ENCODE data around the gene KIF27.
"Not testable (repeated sequence)": the region's sequence is repeated elsewhere in the genome, so short reads cannot be mapped to it uniquely, and the experiment has no call there.

The KIF27 gene

GRCh38 chr9:83934569-83935275, 13.5 kb upstream of the KIF27 start:
- H3K9ac ChIP-seq (ENCODE audit: low read depth in 1 of 2, low read length in 2 of 2), result no peak overlapping the region
- no peaks in the 10 kb centered on the region for H3K4me1 ChIP-seq (ENCODE audit: control insufficient read depth in 2 of 2, insufficient read depth in 2 of 2, low read length in 2 of 2)
- H3K27me3 ChIP-seq (ENCODE audit: control insufficient read depth in 2 of 2, insufficient read depth in 2 of 2, low read length in 2 of 2), result no peaks in the 10 kb centered on the region
- H3K27ac ChIP-seq (ENCODE audit: low read depth in 2 of 2, low read length in 2 of 2), result peak overlapping the region in 1 of 2 donors; percentile 20
- H3K36me3 ChIP-seq (ENCODE audit: control insufficient read depth in 2 of 2, insufficient read depth in 2 of 2, low read length in 2 of 2), result no peaks in the 10 kb centered on the region
- H3K4me3 ChIP-seq (ENCODE audit: low read length in 2 of 2), result no peak overlapping the region
- H3K9me3 ChIP-seq (ENCODE audit: control insufficient read depth in 2 of 2, low read length in 2 of 2), result no peaks in the 10 kb centered on the region

GRCh38 chr9:83933790-83934189, 12.6 kb upstream of the KIF27 start:
- no peak overlapping the region for H3K9ac ChIP-seq (ENCODE audit: low read depth in 1 of 2, low read length in 2 of 2)
- no peaks in the 10 kb centered on the region for H3K9me3 ChIP-seq (ENCODE audit: control insufficient read depth in 2 of 2, low read length in 2 of 2)
- H3K27ac ChIP-seq (ENCODE audit: low read depth in 2 of 2, low read length in 2 of 2), result no peak overlapping the region
- no peaks in the 10 kb centered on the region for H3K27me3 ChIP-seq (ENCODE audit: control insufficient read depth in 2 of 2, insufficient read depth in 2 of 2, low read length in 2 of 2)
- H3K4me1 ChIP-seq (ENCODE audit: control insufficient read depth in 2 of 2, insufficient read depth in 2 of 2, low read length in 2 of 2), result no peaks in the 10 kb centered on the region
- no peaks in the 10 kb centered on the region for H3K36me3 ChIP-seq (ENCODE audit: control insufficient read depth in 2 of 2, insufficient read depth in 2 of 2, low read length in 2 of 2)
- H3K4me3 ChIP-seq (ENCODE audit: low read length in 2 of 2), result no peak overlapping the region

- H3K4me1 ChIP-seq (ENCODE audit: control insufficient read depth in 2 of 2, insufficient read depth in 2 of 2, low read length in 2 of 2), result no peaks in the 10 kb centered on the region
- H3K4me3 ChIP-seq (ENCODE audit: low read length in 2 of 2), result no peak overlapping the region
- H3K9ac ChIP-seq (ENCODE audit: low read depth in 1 of 2, low read length in 2 of 2), result no peak overlapping the region
- H3K27ac ChIP-seq (ENCODE audit: low read depth in 2 of 2, low read length in 2 of 2), result no peak overlapping the region
- no peaks in the 10 kb centered on the region for H3K27me3 ChIP-seq (ENCODE audit: control insufficient read depth in 2 of 2, insufficient read depth in 2 of 2, low read length in 2 of 2)
- no peaks in the 10 kb centered on the region for H3K9me3 ChIP-seq (ENCODE audit: control insufficient read depth in 2 of 2, low read length in 2 of 2)
- H3K36me3 ChIP-seq (ENCODE audit: control insufficient read depth in 2 of 2, insufficient read depth in 2 of 2, low read length in 2 of 2), result no peaks in the 10 kb centered on the region
Measured at GRCh38 chr9:83932851-83933250, 11.6 kb upstream of the KIF27 start.

GRCh38 chr9:83932011-83932410, 10.8 kb upstream of the KIF27 start:
- Histone ChIP-seq H3K27ac (ENCODE audit: low read depth in 2 of 2, low read length in 2 of 2) (no peak overlapping the region), H3K4me3 (ENCODE audit: low read length in 2 of 2) (no peak overlapping the region), H3K4me1 (ENCODE audit: control insufficient read depth in 2 of 2, insufficient read depth in 2 of 2, low read length in 2 of 2) (no peaks in the 10 kb centered on the region), H3K9ac (ENCODE audit: low read depth in 1 of 2, low read length in 2 of 2) (no peak overlapping the region), H3K9me3 (ENCODE audit: control insufficient read depth in 2 of 2, low read length in 2 of 2) (no peaks in the 10 kb centered on the region), H3K36me3 (ENCODE audit: control insufficient read depth in 2 of 2, insufficient read depth in 2 of 2, low read length in 2 of 2) (no peaks in the 10 kb centered on the region), H3K27me3 (ENCODE audit: control insufficient read depth in 2 of 2, insufficient read depth in 2 of 2, low read length in 2 of 2) (no peaks in the 10 kb centered on the region)

- no peaks in the 10 kb centered on the region for H3K4me1 ChIP-seq (ENCODE audit: control insufficient read depth in 2 of 2, insufficient read depth in 2 of 2, low read length in 2 of 2)
- H3K27me3 ChIP-seq (ENCODE audit: control insufficient read depth in 2 of 2, insufficient read depth in 2 of 2, low read length in 2 of 2), result no peaks in the 10 kb centered on the region
- H3K9ac ChIP-seq (ENCODE audit: low read depth in 1 of 2, low read length in 2 of 2), result no peak overlapping the region
- no peaks in the 10 kb centered on the region for H3K9me3 ChIP-seq (ENCODE audit: control insufficient read depth in 2 of 2, low read length in 2 of 2)
- H3K27ac ChIP-seq (ENCODE audit: low read depth in 2 of 2, low read length in 2 of 2), result no peak overlapping the region
- no peaks in the 10 kb centered on the region for H3K36me3 ChIP-seq (ENCODE audit: control insufficient read depth in 2 of 2, insufficient read depth in 2 of 2, low read length in 2 of 2)
- H3K4me3 ChIP-seq (ENCODE audit: low read length in 2 of 2), result no peak overlapping the region
Measured at GRCh38 chr9:83930881-83931280, 9.6 kb upstream of the KIF27 start.

GRCh38 chr9:83927591-83927990, 6.4 kb upstream of the KIF27 start:
- H3K9me3 ChIP-seq (ENCODE audit: control insufficient read depth in 2 of 2, low read length in 2 of 2), result no peaks in the 10 kb centered on the region
- no peaks in the 10 kb centered on the region for H3K27me3 ChIP-seq (ENCODE audit: control insufficient read depth in 2 of 2, insufficient read depth in 2 of 2, low read length in 2 of 2)
- no peak overlapping the region for H3K4me3 ChIP-seq (ENCODE audit: low read length in 2 of 2)
- no peak overlapping the region for H3K27ac ChIP-seq (ENCODE audit: low read depth in 2 of 2, low read length in 2 of 2)
- H3K4me1 ChIP-seq (ENCODE audit: control insufficient read depth in 2 of 2, insufficient read depth in 2 of 2, low read length in 2 of 2), result no peaks in the 10 kb centered on the region
- H3K36me3 ChIP-seq (ENCODE audit: control insufficient read depth in 2 of 2, insufficient read depth in 2 of 2, low read length in 2 of 2), result no peaks in the 10 kb centered on the region
- H3K9ac ChIP-seq (ENCODE audit: low read depth in 1 of 2, low read length in 2 of 2), result no peak overlapping the region

GRCh38 chr9:83920469-83920926, 734 bp downstream of the KIF27 start:
- Histone ChIP-seq H3K36me3 (ENCODE audit: control insufficient read depth in 2 of 2, insufficient read depth in 2 of 2, low read length in 2 of 2) (no peaks in the 10 kb centered on the region), H3K4me1 (ENCODE audit: control insufficient read depth in 2 of 2, insufficient read depth in 2 of 2, low read length in 2 of 2) (peaks cover 6% of the 10 kb centered on the region in 2 donors), H3K9me3 (ENCODE audit: control insufficient read depth in 2 of 2, low read length in 2 of 2) (no peaks in the 10 kb centered on the region), H3K27ac (ENCODE audit: low read depth in 2 of 2, low read length in 2 of 2) (peak overlapping the region; percentile 90 to 91), H3K27me3 (ENCODE audit: control insufficient read depth in 2 of 2, insufficient read depth in 2 of 2, low read length in 2 of 2) (no peaks in the 10 kb centered on the region), H3K4me3 (ENCODE audit: low read length in 2 of 2) (peak overlapping the region; percentile 74 to 79), H3K9ac (ENCODE audit: low read depth in 1 of 2, low read length in 2 of 2) (peak overlapping the region; percentile 70 to 74)

GRCh38 chr9:83919111-83919510, 2.1 kb downstream of the KIF27 start:
- no peak overlapping the region for H3K9ac ChIP-seq (ENCODE audit: low read depth in 1 of 2, low read length in 2 of 2)
- peaks cover 6% of the 10 kb centered on the region in 2 donors for H3K4me1 ChIP-seq (ENCODE audit: control insufficient read depth in 2 of 2, insufficient read depth in 2 of 2, low read length in 2 of 2)
- H3K36me3 ChIP-seq (ENCODE audit: control insufficient read depth in 2 of 2, insufficient read depth in 2 of 2, low read length in 2 of 2), result no peaks in the 10 kb centered on the region
- no peak overlapping the region for H3K4me3 ChIP-seq (ENCODE audit: low read length in 2 of 2)
- H3K9me3 ChIP-seq (ENCODE audit: control insufficient read depth in 2 of 2, low read length in 2 of 2), result no peaks in the 10 kb centered on the region
- H3K27ac ChIP-seq (ENCODE audit: low read depth in 2 of 2, low read length in 2 of 2), result no peak overlapping the region
- no peaks in the 10 kb centered on the region for H3K27me3 ChIP-seq (ENCODE audit: control insufficient read depth in 2 of 2, insufficient read depth in 2 of 2, low read length in 2 of 2)

- H3K4me3 ChIP-seq (ENCODE audit: low read length in 2 of 2); H3K27me3 ChIP-seq (ENCODE audit: control insufficient read depth in 2 of 2, insufficient read depth in 2 of 2, low read length in 2 of 2); H3K27ac ChIP-seq (ENCODE audit: low read depth in 2 of 2, low read length in 2 of 2); H3K9me3 ChIP-seq (ENCODE audit: control insufficient read depth in 2 of 2, low read length in 2 of 2); H3K9ac ChIP-seq (ENCODE audit: low read depth in 1 of 2, low read length in 2 of 2); H3K36me3 ChIP-seq (ENCODE audit: control insufficient read depth in 2 of 2, insufficient read depth in 2 of 2, low read length in 2 of 2); H3K4me1 ChIP-seq (ENCODE audit: control insufficient read depth in 2 of 2, insufficient read depth in 2 of 2, low read length in 2 of 2): not testable (repeated sequence)
Measured at GRCh38 chr9:83912194-83912593, 9.0 kb downstream of the KIF27 start.

- no peaks in the 10 kb centered on the region for H3K4me1 ChIP-seq (ENCODE audit: control insufficient read depth in 2 of 2, insufficient read depth in 2 of 2, low read length in 2 of 2)
- H3K36me3 ChIP-seq (ENCODE audit: control insufficient read depth in 2 of 2, insufficient read depth in 2 of 2, low read length in 2 of 2), result no peaks in the 10 kb centered on the region
- no peaks in the 10 kb centered on the region for H3K9me3 ChIP-seq (ENCODE audit: control insufficient read depth in 2 of 2, low read length in 2 of 2)
- H3K27ac ChIP-seq (ENCODE audit: low read depth in 2 of 2, low read length in 2 of 2), result no peak overlapping the region
- H3K4me3 ChIP-seq (ENCODE audit: low read length in 2 of 2), result no peak overlapping the region
- no peaks in the 10 kb centered on the region for H3K27me3 ChIP-seq (ENCODE audit: control insufficient read depth in 2 of 2, insufficient read depth in 2 of 2, low read length in 2 of 2)
- no peak overlapping the region for H3K9ac ChIP-seq (ENCODE audit: low read depth in 1 of 2, low read length in 2 of 2)
Measured at GRCh38 chr9:83906144-83906543, 15.1 kb downstream of the KIF27 start.

All from mucosa of rectum (tissue), 2 donors.